ENCODE measurements around the gene HKDC1. TPM values are rescaled to one million over a fixed set of nuclear protein-coding genes. Genes with fewer than 3 reads are reported as not detected.
"Not testable (repeated sequence)": the region's sequence is repeated elsewhere in the genome, so short reads cannot be mapped to it uniquely, and the experiment has no call there.

Gene HKDC1
- total RNA-seq, 2 experiments from 2014 or later, result 0.40 TPM; not detected in 1

DNA sequence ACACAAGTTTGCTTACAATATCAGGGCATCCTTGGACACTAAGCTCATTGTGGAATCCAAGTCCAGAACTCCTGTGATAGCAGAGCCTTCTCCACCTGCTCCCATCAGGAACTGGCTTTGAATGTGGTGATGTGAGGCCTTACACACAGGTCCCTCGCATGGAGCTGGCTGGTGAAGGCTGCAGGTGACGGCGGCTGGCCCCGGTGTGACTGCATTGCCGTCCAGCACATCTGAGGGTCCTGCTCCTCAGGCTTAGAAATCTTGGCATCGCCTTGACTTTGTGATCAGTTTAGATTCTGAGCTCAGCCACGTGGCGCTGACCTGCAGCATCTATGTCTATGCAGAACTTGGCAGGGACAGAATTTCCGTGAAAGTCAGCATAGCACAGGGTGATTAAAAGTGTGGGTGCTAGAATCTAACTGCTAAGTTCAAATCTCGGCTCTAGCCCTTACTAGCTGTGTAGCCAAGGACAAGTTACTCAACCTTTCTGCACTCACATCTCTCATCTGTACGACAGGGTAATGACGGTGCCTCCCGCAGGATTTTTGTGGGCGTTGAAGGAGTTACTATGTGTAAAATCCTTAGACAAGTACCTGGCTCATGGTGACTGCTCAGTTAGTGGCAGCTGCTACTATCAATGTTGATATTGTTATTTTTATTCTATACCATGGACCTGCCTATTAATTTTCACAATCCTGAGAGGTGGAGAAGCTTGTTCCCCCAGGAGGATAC lies 26.6 kb downstream of the HKDC1 start:
- H3K36me3 Mint-ChIP-seq (ENCODE audit: low read depth), result no peaks in the 10 kb centered on the region
- no peak overlapping the region for H3K27ac Mint-ChIP-seq
- no peaks in the 10 kb centered on the region for H3K4me1 Mint-ChIP-seq (ENCODE audit: low read depth)
- CTCF ChIA-PET, result interaction anchor here (0.7 to 1.8 kb wide), 5 partner anchors 9 to 161 kb away, joined by 3 to 7 read pairs (median 5); no protein-coding TSS in a partner anchor
- TF ChIP-seq, protein P1, sequence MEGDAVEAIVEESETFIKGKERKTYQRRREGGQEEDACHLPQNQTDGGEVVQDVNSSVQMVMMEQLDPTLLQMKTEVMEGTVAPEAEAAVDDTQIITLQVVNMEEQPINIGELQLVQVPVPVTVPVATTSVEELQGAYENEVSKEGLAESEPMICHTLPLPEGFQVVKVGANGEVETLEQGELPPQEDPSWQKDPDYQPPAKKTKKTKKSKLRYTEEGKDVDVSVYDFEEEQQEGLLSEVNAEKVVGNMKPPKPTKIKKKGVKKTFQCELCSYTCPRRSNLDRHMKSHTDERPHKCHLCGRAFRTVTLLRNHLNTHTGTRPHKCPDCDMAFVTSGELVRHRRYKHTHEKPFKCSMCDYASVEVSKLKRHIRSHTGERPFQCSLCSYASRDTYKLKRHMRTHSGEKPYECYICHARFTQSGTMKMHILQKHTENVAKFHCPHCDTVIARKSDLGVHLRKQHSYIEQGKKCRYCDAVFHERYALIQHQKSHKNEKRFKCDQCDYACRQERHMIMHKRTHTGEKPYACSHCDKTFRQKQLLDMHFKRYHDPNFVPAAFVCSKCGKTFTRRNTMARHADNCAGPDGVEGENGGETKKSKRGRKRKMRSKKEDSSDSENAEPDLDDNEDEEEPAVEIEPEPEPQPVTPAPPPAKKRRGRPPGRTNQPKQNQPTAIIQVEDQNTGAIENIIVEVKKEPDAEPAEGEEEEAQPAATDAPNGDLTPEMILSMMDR (IDR thresholded peaks at IDR 0.05), result no peak
- DNase-seq, result no peak
- H3K27me3 Mint-ChIP-seq, result no peaks in the 10 kb centered on the region
- ATAC-seq, result no peak
- no peak overlapping the region for H3K4me3 Mint-ChIP-seq
- H3K9me3 Mint-ChIP-seq, result no peaks in the 10 kb centered on the region
- intact Hi-C loops (cut with micrococcal nuclease), result no loop called here
- POLR2A ChIA-PET, result interaction anchor here (1.3 to 1.5 kb wide), 2 partner anchors 11 to 18 kb away, joined by 3 read pairs; no protein-coding TSS in a partner anchor

DNA sequence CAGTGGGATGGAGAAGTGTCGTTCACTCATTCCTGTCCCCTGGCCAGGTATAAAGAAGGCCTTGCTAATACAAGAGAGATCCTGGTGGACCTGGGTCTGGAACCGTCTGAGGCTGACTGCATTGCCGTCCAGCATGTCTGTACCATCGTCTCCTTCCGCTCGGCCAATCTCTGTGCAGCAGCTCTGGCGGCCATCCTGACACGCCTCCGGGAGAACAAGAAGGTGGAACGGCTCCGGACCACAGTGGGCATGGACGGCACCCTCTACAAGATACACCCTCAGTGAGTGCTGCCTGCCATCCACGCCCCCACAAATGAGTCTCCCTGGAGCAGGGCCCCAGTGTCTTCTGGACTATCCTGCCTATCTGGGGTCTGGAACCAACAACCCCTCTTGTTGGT lies 27.2 kb downstream of the HKDC1 start:
- TF ChIP-seq, protein P1 (IDR thresholded peaks at IDR 0.05), result no peak
- no peaks in the 10 kb centered on the region for H3K4me1 Mint-ChIP-seq (ENCODE audit: low read depth)
- H3K27me3 Mint-ChIP-seq, result no peaks in the 10 kb centered on the region
- no peaks in the 10 kb centered on the region for H3K36me3 Mint-ChIP-seq (ENCODE audit: low read depth)
- intact Hi-C loops (cut with micrococcal nuclease), result no loop called here
- CTCF ChIA-PET, result interaction anchor here (0.7 to 1.8 kb wide), 5 partner anchors 9 to 161 kb away, joined by 3 to 7 read pairs (median 5); no protein-coding TSS in a partner anchor
- POLR2A ChIA-PET, result interaction anchor here (1.0 to 1.5 kb wide), 2 partner anchors 10 to 106 kb away, joined by 3 to 4 read pairs; no protein-coding TSS in a partner anchor
- no peak for ATAC-seq
- DNase-seq, result no peak
- no peak overlapping the region for H3K4me3 Mint-ChIP-seq
- no peaks in the 10 kb centered on the region for H3K9me3 Mint-ChIP-seq
- no peak overlapping the region for H3K27ac Mint-ChIP-seq

DNA sequence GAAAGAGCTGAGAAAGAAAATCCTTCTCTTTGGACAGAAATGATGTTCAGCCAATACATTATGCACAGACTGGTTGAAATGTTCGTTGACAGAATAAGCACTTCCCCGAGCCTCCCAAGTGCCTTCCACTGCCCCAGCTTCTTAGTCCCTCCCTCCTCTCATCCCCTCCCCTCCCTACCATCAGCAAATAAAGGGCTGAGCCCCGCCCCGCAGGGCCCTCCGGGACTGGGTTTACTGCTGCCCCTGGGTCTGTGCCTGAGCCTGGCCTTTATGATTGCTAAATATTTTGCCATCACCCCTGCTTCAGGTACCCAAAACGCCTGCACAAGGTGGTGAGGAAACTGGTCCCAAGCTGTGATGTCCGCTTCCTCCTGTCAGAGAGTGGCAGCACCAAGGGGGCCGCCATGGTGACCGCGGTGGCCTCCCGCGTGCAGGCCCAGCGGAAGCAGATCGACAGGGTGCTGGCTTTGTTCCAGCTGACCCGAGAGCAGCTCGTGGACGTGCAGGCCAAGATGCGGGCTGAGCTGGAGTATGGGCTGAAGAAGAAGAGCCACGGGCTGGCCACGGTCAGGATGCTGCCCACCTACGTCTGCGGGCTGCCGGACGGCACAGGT lies 28.1 kb downstream of the HKDC1 start:
- DNase-seq, result no peak
- Mint-ChIP-seq H3K4me3 (no peak overlapping the region), H3K27ac (no peak overlapping the region), H3K36me3 (ENCODE audit: low read depth) (no peaks in the 10 kb centered on the region), H3K9me3 (no peaks in the 10 kb centered on the region), H3K4me1 (ENCODE audit: low read depth) (no peaks in the 10 kb centered on the region), H3K27me3 (no peaks in the 10 kb centered on the region)
- intact Hi-C loops (cut with micrococcal nuclease), result no loop called here
- CTCF ChIA-PET, result no interaction called here
- ATAC-seq, result no peak
- POLR2A ChIA-PET, result interaction anchor here (1.0 kb wide), 1 partner anchor 105 kb away, joined by 4 read pairs; no protein-coding TSS in a partner anchor
- TF ChIP-seq, protein P1 (IDR thresholded peaks at IDR 0.05), result no peak

DNA sequence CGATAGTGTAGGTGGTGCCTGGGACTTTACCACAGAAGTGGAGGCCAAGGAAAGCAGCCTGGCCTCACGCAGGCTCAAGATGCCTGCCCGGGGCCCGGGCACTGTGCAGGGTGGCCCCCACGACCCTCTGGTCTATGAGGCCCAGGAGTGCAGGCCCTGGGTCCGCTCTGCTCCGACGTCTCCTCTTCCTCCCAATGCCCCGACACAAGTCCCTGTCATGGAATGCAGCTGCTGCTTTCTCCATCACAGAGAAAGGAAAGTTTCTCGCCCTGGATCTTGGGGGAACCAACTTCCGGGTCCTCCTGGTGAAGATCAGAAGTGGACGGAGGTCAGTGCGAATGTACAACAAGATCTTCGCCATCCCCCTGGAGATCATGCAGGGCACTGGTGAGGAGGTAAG lies 29.9 kb downstream of the HKDC1 start:
- ChIA-PET POLR2A (no interaction called here), CTCF (no interaction called here)
- H3K4me3 Mint-ChIP-seq, result no peak overlapping the region
- H3K27ac Mint-ChIP-seq, result no peak overlapping the region
- ATAC-seq (no peak), DNase-seq (no peak)
- no peaks in the 10 kb centered on the region for H3K36me3 Mint-ChIP-seq (ENCODE audit: low read depth)
- no peaks in the 10 kb centered on the region for H3K9me3 Mint-ChIP-seq
- no peaks in the 10 kb centered on the region for H3K4me1 Mint-ChIP-seq (ENCODE audit: low read depth)
- intact Hi-C loops (cut with micrococcal nuclease), result no loop called here
- no peaks in the 10 kb centered on the region for H3K27me3 Mint-ChIP-seq
- TF ChIP-seq, protein P1 (IDR thresholded peaks at IDR 0.05), result no peak

DNA sequence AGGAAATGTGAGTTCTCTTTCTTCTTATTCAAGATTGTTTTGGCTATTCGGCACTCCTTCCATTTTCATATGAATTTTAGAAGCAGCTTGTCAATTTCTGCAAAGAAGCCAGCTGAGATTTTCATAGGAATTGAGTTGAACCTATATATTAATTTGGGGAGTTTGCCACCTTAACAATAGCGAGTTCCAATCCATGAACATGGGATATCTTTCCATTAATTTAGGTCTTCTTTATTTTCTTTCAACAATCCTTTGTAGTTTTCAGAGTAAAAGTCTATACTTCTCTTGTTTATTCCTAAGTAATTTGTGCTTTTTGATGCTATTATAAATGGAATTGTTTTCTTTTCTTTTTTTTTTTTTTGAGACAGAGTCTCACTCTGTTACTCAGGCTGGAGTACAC lies 31.3 kb downstream of the HKDC1 start:
- CTCF ChIA-PET, result interaction anchor here (1.3 kb wide), 1 partner anchor 256 kb away, joined by 3 read pairs; no protein-coding TSS in a partner anchor
- H3K27me3 Mint-ChIP-seq; ATAC-seq; H3K4me1 Mint-ChIP-seq (ENCODE audit: low read depth); DNase-seq; H3K4me3 Mint-ChIP-seq; POLR2A ChIA-PET; H3K27ac Mint-ChIP-seq; intact Hi-C loops (cut with micrococcal nuclease); H3K9me3 Mint-ChIP-seq; H3K36me3 Mint-ChIP-seq (ENCODE audit: low read depth): not testable (repeated sequence)

Measured in activated CD8-positive, alpha-beta T cell treated with anti-CD3 and anti-CD28 coated beads for 36 hours (primary cell).